HG02885 (cell line): ENCODE data around the gene IL1RAPL2.
"Not testable (repeated sequence)": the region's sequence is repeated elsewhere in the genome, so short reads cannot be mapped to it uniquely, and the experiment has no call there.

Experiments
- ATAC-seq: cut with Tn5 transposase; IDR thresholded peaks from one replicate; pipeline ENCODE4 v1.9.1; 2021; ENCODE audit warnings: mild to moderate bottlenecking; ENCODE audit not compliant: unreplicated experiment, poor library complexity

IL1RAPL2 gene

DNA sequence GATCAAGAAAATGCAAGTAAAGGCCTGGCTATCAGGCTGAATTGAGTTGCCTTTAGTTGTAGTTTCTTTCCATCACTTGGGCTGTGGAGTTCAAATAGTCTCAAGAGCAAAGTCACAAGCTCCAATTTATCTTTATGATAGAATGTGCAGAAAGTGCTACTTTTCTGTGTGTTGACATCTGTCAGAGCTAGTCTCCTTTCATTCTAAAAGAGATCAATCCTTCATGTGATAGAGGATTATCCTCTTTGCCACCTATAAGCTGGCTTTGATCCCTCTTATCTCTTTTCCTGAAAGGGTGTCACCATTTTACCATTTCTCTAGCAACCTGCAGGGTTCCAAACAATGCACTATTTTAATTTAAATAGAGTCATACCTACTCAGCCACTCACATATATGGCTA is 429.5 kb downstream of the IL1RAPL2 start:
- ATAC-seq = no peak

GRCh38 chrX:105006103-105006502 is 440.1 kb downstream of the IL1RAPL2 start:
- ATAC-seq = no peak

- no peak for ATAC-seq
Observed at GRCh38 chrX:105006996-105007395, 441.0 kb downstream of the IL1RAPL2 start.

DNA sequence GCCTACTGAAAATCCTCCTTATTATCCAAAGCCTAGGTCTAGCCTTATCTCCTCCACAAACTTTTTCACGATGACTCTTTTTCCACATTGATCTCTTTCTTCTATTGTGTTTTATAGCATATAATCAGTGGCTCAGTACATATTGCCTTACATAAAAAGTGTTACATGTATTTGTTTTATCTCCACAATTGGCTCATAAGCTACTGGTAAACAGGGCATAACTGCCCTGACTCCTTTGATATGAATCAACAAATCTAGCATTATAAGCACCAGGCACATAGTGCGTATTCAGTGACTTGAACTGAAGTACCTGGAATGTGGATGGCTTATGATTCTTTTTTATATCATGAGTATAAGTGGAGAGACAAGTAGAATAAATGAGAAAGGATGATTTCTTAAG is 447.7 kb downstream of the IL1RAPL2 start:
- no peak for ATAC-seq

DNA sequence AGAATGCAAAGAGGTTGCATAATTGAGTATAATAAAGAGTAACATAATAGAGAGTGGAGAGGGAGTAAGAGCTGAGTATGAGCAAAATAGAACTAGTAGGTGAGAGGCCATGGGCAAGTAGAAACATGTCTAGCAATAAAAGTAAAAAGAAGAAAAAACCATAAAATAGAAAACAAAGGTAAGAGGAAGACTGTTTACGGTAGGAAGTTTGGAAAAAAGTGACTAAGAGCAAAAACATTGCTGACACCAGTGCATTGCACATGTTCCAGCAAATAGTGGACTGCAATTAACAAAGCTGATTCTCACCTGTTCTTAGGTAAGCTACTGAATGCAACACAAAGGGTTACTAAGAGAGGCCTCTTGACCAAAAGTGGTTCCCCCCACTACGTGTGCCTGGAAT is 451.6 kb downstream of the IL1RAPL2 start:
- ATAC-seq = no peak

DNA sequence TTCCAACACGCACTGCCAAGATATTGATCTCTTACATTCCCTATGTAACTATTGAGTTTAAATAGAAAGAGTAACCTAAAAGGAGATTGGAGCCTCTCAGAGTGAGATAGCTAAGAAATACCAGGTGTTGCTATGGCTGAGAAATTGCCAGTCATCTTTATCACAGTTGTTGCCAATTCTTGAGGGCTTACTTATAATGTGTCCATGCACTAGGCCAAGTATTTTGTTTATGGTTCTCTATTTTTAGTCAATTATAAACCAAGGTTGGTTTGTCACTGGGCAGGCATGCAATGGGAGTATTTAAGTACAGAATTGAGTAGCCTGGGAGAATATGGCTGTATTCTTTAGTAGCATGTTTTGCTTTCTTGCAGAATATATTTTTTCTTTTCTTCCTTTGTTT is 452.9 kb downstream of the IL1RAPL2 start:
- no peak for ATAC-seq

DNA sequence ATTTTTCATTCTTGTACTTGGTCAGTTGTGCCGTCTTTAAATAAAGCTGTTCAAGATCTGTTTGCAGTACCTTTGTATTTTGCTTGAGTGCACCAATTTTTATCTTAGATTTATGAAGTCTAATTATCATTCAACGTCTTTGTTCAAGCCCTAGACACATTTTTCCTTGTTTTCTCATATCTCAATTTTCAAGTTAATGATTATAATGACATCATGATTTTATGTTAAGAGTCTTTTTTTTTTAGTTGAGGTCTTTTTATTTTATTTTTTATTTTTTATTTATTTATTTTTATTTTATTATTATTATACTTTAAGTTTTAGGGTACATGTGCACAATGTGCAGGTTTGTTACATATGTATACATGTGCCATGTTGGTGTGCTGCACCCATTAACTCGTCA is 463.0 kb downstream of the IL1RAPL2 start:
- ATAC-seq = not testable (repeated sequence)

DNA sequence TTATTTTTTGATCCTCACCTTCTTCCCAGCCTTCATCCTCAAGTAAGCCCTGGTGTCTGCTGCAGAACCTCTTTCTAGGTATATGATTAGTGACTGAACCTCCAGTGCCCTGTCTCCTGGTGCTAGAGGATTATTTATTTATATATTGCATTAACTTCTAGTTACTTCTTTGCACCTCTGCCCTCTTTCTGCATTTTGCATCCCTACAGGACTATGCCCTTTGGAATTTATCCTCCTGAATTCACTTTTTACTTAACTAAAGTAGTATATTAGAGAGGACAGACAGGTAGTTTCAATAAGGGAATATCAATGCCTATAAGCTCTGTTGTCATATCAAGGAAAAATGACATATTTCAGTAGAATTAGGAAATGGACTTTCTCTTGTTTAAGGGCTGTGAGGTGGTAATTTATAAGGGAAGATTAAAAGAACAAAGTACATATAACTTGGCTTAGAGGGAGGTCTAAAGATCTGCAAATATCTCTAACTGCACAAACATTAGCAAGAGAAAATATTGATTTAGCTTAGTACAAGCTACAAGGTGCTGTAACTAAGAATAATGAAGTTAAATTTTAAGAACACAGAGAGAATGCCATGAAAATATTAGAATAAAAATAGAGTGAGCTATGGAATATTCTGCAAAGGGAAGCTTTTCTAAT is 472.8 kb downstream of the IL1RAPL2 start:
- ATAC-seq = no peak

GRCh38 chrX:105050921-105051320 is 484.9 kb downstream of the IL1RAPL2 start:
- ATAC-seq = no peak

DNA sequence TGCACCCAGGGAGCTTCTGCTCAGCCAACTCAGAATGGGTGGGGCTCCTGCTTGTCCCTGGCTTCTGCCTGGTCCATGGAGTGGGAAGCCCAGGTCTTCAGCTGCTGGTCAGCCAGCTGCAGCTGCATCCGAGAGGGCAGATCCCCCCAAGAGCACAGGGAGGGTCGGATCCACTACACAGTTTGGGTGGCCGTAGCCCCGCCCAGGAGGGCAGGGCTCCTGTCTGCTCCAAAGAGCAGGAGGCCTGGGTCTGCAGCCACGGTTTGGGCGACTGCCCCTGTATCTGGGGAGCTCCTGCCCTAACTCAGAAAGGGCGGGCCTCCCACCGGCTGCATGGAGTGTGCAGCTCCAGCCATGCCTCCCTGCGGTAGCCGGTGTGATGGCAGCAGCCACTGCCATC is 485.4 kb downstream of the IL1RAPL2 start:
- no peak for ATAC-seq

DNA sequence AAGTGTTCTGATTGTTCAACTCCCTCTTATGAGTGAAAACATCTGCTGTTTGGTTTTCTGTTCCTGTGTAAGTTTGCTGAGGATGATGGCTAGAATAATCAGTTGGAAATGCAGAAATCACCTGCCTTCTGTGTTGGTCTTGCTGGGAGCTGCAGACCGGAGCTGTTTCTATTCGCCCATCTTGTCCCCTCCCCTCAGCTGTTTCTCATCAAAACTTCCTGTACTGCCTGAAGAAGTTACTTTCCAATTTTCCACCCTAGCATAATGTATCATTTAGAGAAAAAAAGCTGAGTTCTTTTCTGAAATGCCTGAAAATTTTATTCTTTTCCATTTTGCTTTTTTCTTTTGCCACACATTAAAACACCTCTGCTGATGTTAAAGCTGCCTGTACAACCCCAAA is 486.9 kb downstream of the IL1RAPL2 start:
- ATAC-seq = no peak

- no peak for ATAC-seq
Observed at GRCh38 chrX:105063743-105064142, 497.7 kb downstream of the IL1RAPL2 start.

- ATAC-seq = no peak
Observed at GRCh38 chrX:105098201-105098600, 532.2 kb downstream of the IL1RAPL2 start.

DNA sequence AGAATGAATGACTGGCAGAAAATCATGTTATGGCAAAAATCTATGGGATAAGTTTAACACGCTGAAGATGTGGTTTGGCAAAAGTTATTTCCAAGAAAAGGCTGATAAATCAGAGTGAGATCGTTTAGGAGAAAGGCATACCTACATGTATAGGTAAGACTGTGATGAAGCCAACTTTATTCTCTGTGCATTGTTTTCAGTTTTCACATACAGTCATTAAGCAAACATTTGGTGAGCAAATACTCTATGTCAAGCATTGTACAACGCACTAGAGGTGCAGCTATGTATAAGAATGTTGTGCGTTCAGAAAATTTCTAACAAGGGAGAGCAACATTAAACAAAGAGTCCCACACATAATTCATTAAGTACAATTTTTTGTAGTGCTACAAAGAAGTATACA is 532.8 kb downstream of the IL1RAPL2 start:
- no peak for ATAC-seq

DNA sequence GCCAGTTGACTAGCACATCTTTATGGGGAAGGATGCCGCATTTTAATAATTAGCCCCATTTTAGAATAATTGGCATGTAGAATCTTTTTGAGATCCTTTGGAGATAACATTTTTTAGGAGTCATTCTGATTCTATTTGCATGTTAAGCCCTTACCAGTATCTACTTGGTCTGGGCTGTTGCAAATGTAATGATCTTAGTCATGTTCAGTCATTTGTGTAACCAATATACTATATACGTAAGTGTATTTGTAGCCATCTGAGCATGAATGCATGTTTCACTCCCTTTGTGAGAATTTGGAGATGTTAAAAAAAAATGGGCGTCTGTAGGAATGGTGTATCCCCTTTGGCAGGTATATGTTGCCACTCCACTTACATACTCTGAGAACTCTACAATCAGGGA is 535.4 kb downstream of the IL1RAPL2 start:
- no peak for ATAC-seq

DNA sequence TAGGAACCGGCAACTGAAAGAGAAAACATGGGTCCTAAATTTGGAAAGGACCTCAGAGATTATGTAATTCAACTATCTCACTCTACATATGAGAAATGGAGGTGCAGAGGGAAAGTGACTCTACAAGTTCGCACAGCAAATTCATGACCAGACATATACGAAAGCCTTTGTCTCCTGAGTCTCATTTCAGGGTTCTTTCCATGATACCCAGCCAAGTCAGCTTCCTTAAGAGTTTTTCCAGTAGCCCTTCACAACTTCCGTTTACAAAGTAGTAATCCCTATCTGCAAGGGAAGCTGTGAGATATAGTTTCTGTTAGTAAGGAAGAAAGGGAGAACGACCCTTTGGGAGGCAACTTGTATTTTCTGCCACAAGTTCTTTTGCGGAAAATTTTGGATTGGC is 543.9 kb downstream of the IL1RAPL2 start:
- ATAC-seq = no peak

GRCh38 chrX:105114554-105115130 is 548.6 kb downstream of the IL1RAPL2 start:
- ATAC-seq = no peak

GRCh38 chrX:105115596-105116320 is 549.8 kb downstream of the IL1RAPL2 start:
- not testable (repeated sequence) for ATAC-seq

DNA sequence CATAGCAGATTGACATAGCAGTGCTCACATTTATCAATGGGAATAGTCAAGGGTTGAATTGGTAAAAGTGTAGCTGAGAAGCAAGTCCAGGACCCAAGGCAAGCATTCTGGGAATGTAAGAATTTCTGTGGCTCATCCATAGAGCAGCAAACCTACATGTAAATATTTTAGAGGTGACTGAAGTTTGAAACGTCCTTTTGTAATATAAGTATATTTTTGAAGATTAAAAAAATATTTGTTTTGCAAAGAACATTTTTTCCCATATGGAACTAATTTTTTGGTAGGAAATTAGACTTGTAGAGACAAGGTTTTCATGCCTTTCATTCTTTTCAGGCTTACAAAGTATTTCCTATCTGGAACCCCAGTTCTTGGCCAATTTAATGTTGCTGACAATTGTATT is 550.5 kb downstream of the IL1RAPL2 start:
- ATAC-seq = no peak

DNA sequence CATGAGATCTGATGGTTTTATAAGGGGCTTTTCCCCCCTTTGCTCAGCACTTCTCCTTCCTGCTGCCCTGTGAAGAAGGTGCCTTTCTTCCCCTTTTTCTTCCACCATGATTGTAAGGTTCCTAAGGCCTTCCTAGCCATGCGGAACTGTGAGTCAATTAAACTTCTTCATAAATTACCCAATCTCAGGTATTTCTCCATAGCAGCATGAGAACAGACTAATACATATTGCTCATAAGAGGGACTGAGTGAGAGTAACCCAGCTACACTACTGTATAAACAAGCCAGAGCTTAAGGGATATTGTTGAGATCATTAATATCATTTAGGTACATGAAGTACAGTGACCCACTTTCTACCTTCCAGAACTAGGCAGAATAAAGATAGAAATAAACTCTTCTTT is 551.6 kb downstream of the IL1RAPL2 start:
- ATAC-seq = no peak

- ATAC-seq = no peak
Observed at GRCh38 chrX:105120463-105120862, 554.5 kb downstream of the IL1RAPL2 start.

- ATAC-seq = no peak
Observed at GRCh38 chrX:105121186-105121585, 555.2 kb downstream of the IL1RAPL2 start.
